Aorta (tissue), 5 donors: ENCODE data around the gene EFCAB6. TPM values are rescaled to one million over a fixed set of nuclear protein-coding genes. Genes with fewer than 3 reads are reported as not detected.

Experiments
- ATAC-seq: fragments of 200-7000 bp; cut with Tn5 transposase; one replicate; pipeline ENCODE4 v1.9.1; 2022; ENCODE audit warnings: moderate library complexity; ENCODE audit not compliant: low FRiP score
- DNase-seq, 2 donors: peaks; one replicate each; pipeline ENCODE4 v3.0.0-alpha.2; 2020
- H3K27ac ChIP-seq, 2 donors: one replicate each; pipeline ENCODE4 v1.5.1; 2013; ENCODE audit warnings: low read length in 2 of 2, mild to moderate bottlenecking in 2 of 2, moderate library complexity in 2 of 2, control low read depth in 1 of 2, inconsistent platforms in 1 of 2, low read depth in 1 of 2
- H3K27me3 ChIP-seq, 2 donors: one replicate each; pipeline ENCODE4 v1.6.1; 2013; ENCODE audit warnings: control low read depth in 1 of 2, low read length in 1 of 2, mild to moderate bottlenecking in 1 of 2, moderate library complexity in 1 of 2; ENCODE audit not compliant: insufficient read depth in 2 of 2, control insufficient read depth in 1 of 2
- H3K36me3 ChIP-seq, 2 donors: one replicate each; pipeline ENCODE4 v1.6.1; 2013; ENCODE audit warnings: control low read depth in 1 of 2, low read length in 1 of 2, mild to moderate bottlenecking in 1 of 2; ENCODE audit not compliant: insufficient read depth in 2 of 2, control insufficient read depth in 1 of 2
- H3K4me1 ChIP-seq, 2 donors: one replicate each; pipeline ENCODE4 v1.6.1; 2013; ENCODE audit warnings: low read length in 2 of 2, control low read depth in 1 of 2, mild to moderate bottlenecking in 1 of 2, moderate library complexity in 1 of 2; ENCODE audit not compliant: insufficient read depth in 2 of 2, control insufficient read depth in 1 of 2
- H3K4me3 ChIP-seq, 2 donors: one replicate each; pipeline ENCODE4 v1.5.1; 2013; ENCODE audit warnings: low read length in 2 of 2, control low read depth in 1 of 2, mild to moderate bottlenecking in 1 of 2
- H3K9me3 ChIP-seq: one replicate; pipeline ENCODE4 v1.6.1; 2013; ENCODE audit warnings: mild to moderate bottlenecking, low read length; ENCODE audit not compliant: control insufficient read depth
- WGBS, 2 donors: extraction: QIAGEN DNeasy Blood & Tissue Kit; methylation state at CpG; one replicate each; pipeline ENCODE4 v1.1.7; 2013; 5-methylcytosine and 5-hydroxymethylcytosine counted together
- intact Hi-C, 2 donors: fragments of 100-400 bp; cut with DNase I; formaldehyde crosslinking; loops; one replicate each; pipeline versions ENCODE4 v1.14.2 to v1.15.0; 2022
- polyA plus RNA-seq, 2 donors: library from polyadenylated mRNA; stranded (reverse); fragments of 200-250 nt; gene quantifications; one replicate each; pipeline ENCODE4 v1.2.3, GENCODE V29; 2013
- total RNA-seq, 2 donors: library from RNA; stranded (reverse); fragmentation: NEBNext Ultra II Directional; extraction: Animal tissue kit (Norgen Biotek cat#: 25700); gene quantifications; one replicate each; pipeline ENCODE4 v1.2.1, GENCODE V29; 2021
- donor health status: healthy with polysubstance abuse.
- donor health status: Bipolar disorder and iron deficiency.
- donor health status: DM: no; HTN: no; CAD: no.
- donor health status: DM: no; HTN: no; CAD: no.
- donor health status: DM: yes; HTN: yes; CAD: no.

The EFCAB6 gene
- total and polyA plus RNA-seq, 4 donors, result 0.88 to 2.6 (median 1.8) TPM

DNA sequence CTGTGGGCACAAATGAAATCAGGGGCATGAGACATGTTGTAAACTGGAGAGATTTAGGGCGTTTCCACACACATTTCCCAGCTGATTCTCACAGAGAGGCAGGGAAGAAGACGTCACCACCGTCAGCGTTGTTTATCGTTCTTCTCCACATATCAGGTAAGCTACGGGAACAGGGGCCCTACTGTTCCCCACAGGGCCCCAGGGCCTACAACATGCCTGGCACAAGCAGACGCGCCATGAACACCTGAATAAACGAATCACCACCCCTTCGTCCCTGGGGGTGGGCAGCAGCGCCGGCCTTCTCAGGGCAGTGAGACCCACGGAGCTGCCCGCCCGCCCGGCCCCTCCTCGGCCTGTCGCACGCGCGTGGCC, 342 bp downstream of the EFCAB6 start:
- intact Hi-C loops, result loop anchor here in 1 of 2 donors (10.0 kb wide), 1 partner anchor 143 kb away; the partner anchor contains the start of gene SAMM50
- WGBS, 2 donors, result 0 to 1% methylated on average over 21 of the region's 21 CpGs

DNA sequence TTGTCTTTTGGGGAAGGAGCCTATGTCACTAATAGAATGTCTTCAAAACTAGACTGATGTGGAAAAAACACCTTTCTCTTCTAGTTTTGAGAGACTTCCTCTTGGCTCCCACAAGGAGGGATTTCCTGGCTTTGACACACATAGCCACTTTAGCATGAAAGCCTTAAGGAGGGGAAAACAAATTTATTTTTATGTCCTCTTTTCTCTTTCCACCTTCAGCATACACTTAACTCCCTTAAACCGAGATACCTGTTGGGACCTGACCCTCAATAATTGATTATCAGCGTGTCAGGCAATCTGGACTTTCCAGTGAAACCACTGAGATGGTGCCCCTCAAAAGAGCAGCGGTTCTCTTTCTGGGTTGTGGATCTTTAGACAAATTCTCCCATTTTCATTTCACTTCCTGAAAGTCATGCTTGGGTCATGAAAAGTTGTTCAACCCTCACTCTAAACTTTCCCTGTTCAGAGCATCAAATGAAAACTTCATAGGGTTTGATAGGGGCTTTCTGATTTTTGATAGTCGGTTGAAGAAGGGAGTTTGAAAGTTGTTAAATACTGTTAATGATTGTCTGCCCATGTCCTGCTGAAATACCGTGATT, 9.1 kb downstream of the EFCAB6 start:
- ATAC-seq, result no peak
- no peak for DNase-seq
- intact Hi-C loops, result no loop called here
- no peak overlapping the region for H3K27ac ChIP-seq
- no peaks in the 10 kb centered on the region for H3K9me3 ChIP-seq
- 77% methylated on average over 5 of the region's 5 CpGs for WGBS, 2 donors
- no peak overlapping the region for H3K4me3 ChIP-seq
- H3K36me3 ChIP-seq, result no peaks in the 10 kb centered on the region
- no peaks in the 10 kb centered on the region for H3K27me3 ChIP-seq
- H3K4me1 ChIP-seq, result no peaks in the 10 kb centered on the region

More for the DNA sequence above, 342 bp downstream of the EFCAB6 start:
- peak overlapping the region; percentile 63 to 88 for H3K4me3 ChIP-seq
- DNase-seq (no peak), ATAC-seq (peak; percentile 76)
- H3K36me3 ChIP-seq, result no peaks in the 10 kb centered on the region
- H3K9me3 ChIP-seq, result peaks cover 1% of the 10 kb centered on the region
- H3K27me3 ChIP-seq, result no peaks in the 10 kb centered on the region
- no peak overlapping the region for H3K27ac ChIP-seq
- H3K4me1 ChIP-seq, result peaks cover 0 to 1% of the 10 kb centered on the region in 2 donors

DNA sequence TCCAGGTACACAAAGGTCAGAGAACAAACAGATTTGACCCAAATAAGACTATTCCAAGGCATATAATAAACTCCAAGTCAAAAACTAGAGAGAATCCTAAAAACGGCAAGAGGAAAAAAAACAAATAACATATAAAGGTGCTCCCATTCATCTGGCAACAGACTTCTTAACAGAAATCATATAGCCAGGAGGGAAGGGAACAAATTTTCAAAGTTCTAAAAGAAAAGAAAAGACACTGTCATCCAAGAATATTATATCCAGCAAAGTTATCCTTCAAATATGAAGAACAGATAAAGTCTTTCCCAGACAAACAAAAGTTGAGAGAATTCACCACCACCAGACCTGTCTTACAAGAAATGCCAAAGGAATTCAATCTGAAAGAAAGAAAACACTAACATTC, 11.1 kb downstream of the EFCAB6 start:
- ATAC-seq, result no peak
- no peak for DNase-seq

DNA sequence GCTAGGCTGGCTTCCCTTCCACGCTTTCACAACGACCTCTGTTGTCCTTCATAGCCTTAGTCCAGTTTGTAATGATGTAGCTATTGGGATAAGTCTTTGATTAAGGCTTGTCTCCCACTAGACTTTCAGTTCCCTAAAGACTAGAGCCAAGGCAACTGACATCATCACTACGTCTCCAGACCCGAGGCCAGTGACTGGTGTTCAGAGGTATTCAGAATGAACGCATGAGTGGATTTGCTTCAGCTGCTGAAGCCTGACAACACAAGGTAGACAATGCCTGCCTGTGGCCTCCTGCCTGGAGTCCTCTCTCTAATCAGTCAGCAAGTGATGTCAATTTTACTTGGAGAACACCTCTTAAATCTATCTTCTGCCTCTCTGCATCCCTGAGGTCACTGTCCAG, 13.6 kb downstream of the EFCAB6 start:
- intact Hi-C loops, result no loop called here
- no peaks in the 10 kb centered on the region for H3K9me3 ChIP-seq
- H3K4me1 ChIP-seq, result no peaks in the 10 kb centered on the region
- ATAC-seq (no peak), DNase-seq (no peak)
- no peak overlapping the region for H3K4me3 ChIP-seq
- H3K27ac ChIP-seq, result no peak overlapping the region
- H3K36me3 ChIP-seq, result no peaks in the 10 kb centered on the region
- WGBS, 2 donors, result 73 to 74% methylated on average over 5 of the region's 5 CpGs
- H3K27me3 ChIP-seq, result no peaks in the 10 kb centered on the region

More for the DNA sequence above, 11.1 kb downstream of the EFCAB6 start:
- no peaks in the 10 kb centered on the region for H3K36me3 ChIP-seq
- intact Hi-C loops, result no loop called here
- 81 to 96% methylated on average over 1 of the region's 1 CpG for WGBS, 2 donors
- no peaks in the 10 kb centered on the region for H3K27me3 ChIP-seq
- no peaks in the 10 kb centered on the region for H3K9me3 ChIP-seq
- no peak overlapping the region for H3K27ac ChIP-seq
- no peaks in the 10 kb centered on the region for H3K4me1 ChIP-seq
- no peak overlapping the region for H3K4me3 ChIP-seq

DNA sequence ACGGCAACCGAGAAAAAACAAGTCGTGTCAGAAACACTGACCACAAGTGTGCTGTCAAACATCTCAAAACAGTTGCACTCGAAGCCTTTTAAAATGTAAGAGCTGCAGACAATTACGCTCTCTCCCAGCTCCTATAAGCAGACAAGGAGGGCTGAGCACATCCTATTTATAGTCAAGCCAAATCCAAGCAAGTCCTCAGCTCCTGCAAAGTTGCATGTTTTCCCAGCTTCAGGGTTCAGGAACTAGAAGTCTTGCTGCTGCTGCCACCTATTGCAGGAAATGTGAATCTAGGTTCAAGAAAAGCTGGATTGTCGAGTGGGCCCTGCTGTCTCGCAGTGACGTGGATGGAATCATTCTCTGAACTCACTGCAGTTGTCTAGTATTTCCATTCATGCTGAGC, 15.5 kb downstream of the EFCAB6 start:
- DNase-seq, result no peak
- intact Hi-C loops, result no loop called here

DNA sequence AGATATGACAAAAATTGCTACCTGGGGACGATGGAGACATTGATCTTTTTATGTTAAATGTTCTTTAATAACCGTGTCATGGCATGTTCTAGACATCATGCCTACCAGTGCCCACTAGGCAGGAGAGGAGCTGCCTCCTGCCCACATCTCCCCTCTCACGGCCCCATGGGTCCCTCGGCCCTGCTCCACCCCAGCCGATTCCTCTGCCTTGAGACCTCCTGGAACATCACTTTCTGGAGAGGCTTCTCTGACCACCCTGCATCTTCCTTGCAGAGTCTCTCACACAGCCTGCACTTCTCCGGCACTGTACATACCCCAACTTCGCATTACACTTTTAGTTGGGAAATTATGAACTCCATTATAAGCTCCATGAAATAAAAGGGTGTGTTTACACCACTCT, 16.8 kb downstream of the EFCAB6 start:
- intact Hi-C loops, result no loop called here
- 78 to 81% methylated on average over 7 of the region's 7 CpGs for WGBS, 2 donors
- no peaks in the 10 kb centered on the region for H3K36me3 ChIP-seq
- no peak overlapping the region for H3K27ac ChIP-seq
- H3K27me3 ChIP-seq, result no peaks in the 10 kb centered on the region
- H3K9me3 ChIP-seq, result no peaks in the 10 kb centered on the region
- H3K4me3 ChIP-seq, result no peak overlapping the region
- ATAC-seq (no peak), DNase-seq (no peak)
- no peaks in the 10 kb centered on the region for H3K4me1 ChIP-seq

More for the DNA sequence above, 15.5 kb downstream of the EFCAB6 start:
- no peaks in the 10 kb centered on the region for H3K9me3 ChIP-seq
- H3K36me3 ChIP-seq, result no peaks in the 10 kb centered on the region
- no peaks in the 10 kb centered on the region for H3K27me3 ChIP-seq
- H3K4me3 ChIP-seq, result no peak overlapping the region
- no peaks in the 10 kb centered on the region for H3K4me1 ChIP-seq
- WGBS, 2 donors, result 40 to 51% methylated on average over 8 of the region's 8 CpGs
- no peak for ATAC-seq
- no peak overlapping the region for H3K27ac ChIP-seq

DNA sequence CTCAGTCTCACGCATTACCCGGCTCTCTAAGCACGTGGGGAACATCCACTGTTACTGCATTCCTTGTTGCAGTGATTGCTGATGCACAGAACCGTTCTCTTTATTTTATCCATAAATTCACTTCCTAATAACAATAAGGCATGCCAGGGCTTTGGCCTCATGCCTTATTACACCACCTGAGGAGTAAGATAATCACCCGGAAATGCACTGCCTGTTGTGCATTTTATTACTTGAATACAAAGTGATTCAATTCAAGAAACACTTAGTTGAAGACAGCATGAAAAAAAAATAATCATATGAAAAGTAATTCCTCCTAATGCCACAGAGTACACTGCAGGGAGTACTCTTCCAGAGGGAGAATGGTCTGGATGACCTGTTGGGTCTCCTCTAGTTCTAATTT, 19.2 kb downstream of the EFCAB6 start:
- Histone ChIP-seq H3K27me3 (peaks cover 0 to 1% of the 10 kb centered on the region in 2 donors), H3K4me3 (no peak overlapping the region), H3K36me3 (no peaks in the 10 kb centered on the region), H3K27ac (no peak overlapping the region), H3K4me1 (peaks cover 0 to 2% of the 10 kb centered on the region in 2 donors), H3K9me3 (no peaks in the 10 kb centered on the region)
- intact Hi-C loops, result no loop called here
- DNase-seq (no peak), ATAC-seq (no peak)
- 62 to 73% methylated on average over 5 of the region's 5 CpGs for WGBS, 2 donors

DNA sequence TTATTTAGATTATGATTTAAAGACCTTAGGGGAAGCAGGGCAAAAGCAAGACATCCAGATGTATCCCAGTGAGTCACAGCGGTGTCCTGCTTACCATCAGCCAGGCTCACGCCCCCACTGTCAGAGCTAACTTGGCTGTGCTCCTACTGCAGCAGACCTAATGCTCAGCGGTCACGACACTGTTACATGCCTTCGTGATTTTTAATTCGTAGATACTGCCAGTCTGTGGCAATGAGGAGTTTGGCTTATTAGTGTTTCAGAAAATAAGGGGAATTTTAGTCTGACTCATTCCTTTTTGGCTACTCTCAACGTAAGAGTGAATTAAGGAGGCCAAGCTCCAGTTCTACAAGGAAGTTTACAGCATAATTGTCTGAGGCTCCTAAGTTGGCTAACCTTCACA, 22.7 kb downstream of the EFCAB6 start:
- Histone ChIP-seq H3K36me3 (no peaks in the 10 kb centered on the region), H3K27me3 (peaks cover 0 to 1% of the 10 kb centered on the region in 2 donors), H3K4me1 (peaks cover 0 to 2% of the 10 kb centered on the region in 2 donors), H3K27ac (no peak overlapping the region), H3K9me3 (no peaks in the 10 kb centered on the region), H3K4me3 (no peak overlapping the region)
- DNase-seq, result peak in 1 of 2 donors; percentile 69
- WGBS, 2 donors, result 24% methylated on average over 7 of the region's 7 CpGs
- ATAC-seq, result peak; percentile 70
- intact Hi-C loops, result no loop called here

DNA sequence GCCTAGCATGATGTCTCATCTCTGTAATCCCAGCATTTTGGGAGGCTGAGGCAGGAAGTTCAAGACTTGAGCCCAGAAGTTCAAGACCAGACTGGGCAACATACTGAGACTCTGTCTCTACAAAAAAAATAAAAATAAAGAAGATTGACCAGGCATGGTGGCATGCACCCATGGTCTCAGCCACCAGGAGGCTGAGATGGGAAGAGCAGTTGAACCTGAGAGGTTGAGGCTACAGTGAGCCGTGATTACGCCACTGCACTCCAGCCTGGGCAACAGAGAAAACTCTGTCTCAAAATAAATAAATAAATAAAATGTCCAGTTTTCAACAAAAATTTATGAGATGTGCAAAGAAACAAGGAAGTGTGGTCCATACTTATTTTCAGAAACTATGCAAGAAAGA, 28.3 kb downstream of the EFCAB6 start:
- no peak overlapping the region for H3K4me3 ChIP-seq
- no peaks in the 10 kb centered on the region for H3K9me3 ChIP-seq
- intact Hi-C loops, result no loop called here
- DNase-seq (no peak), ATAC-seq (no peak)
- H3K4me1 ChIP-seq, result no peaks in the 10 kb centered on the region
- H3K36me3 ChIP-seq, result no peaks in the 10 kb centered on the region
- 91 to 94% methylated on average over 2 of the region's 2 CpGs for WGBS, 2 donors
- no peaks in the 10 kb centered on the region for H3K27me3 ChIP-seq
- no peak overlapping the region for H3K27ac ChIP-seq
